ENCODE measurements around the gene PRKCA. TPM values are rescaled to one million over a fixed set of nuclear protein-coding genes. Genes with fewer than 3 reads are reported as not detected.

PRKCA gene
- total RNA-seq, 1 experiment from 2014 or later, result 29.5 TPM

GRCh38 chr17:66337268-66337667 is 34.9 kb downstream of the PRKCA start:
- ATAC-seq, result no peak
- H3K27ac Mint-ChIP-seq, result no peak overlapping the region

GRCh38 chr17:66337866-66338485 is 35.6 kb downstream of the PRKCA start:
- Mint-ChIP-seq H3K4me3 (no peak overlapping the region), H3K4me1 (peaks cover 15% of the 10 kb centered on the region), H3K27me3 (ENCODE audit: low read depth) (no peaks in the 10 kb centered on the region), H3K9me3 (no peaks in the 10 kb centered on the region), H3K27ac (peak overlapping the region; percentile 19; the same call in 1 of the 2 replicates), H3K36me3 (no peaks in the 10 kb centered on the region)
- TF ChIP-seq HMGXB4 (CRISPR knock-in tag; IDR thresholded peaks at IDR 0.05) (no peak), CBFB (CRISPR knock-in tag; IDR thresholded peaks at IDR 0.05; ENCODE audit: low read depth) (no peak), TEAD1 (CRISPR knock-in tag; IDR thresholded peaks at IDR 0.05) (no peak), CTCF (IDR thresholded peaks at IDR 0.05) (no peak), SMAD4 (CRISPR knock-in tag; IDR thresholded peaks at IDR 0.05) (no peak), FOXK1 (CRISPR knock-in tag; IDR thresholded peaks at IDR 0.05) (no peak), ATF6 (CRISPR knock-in tag; IDR thresholded peaks at IDR 0.05) (no peak), ZBTB21 (CRISPR knock-in tag; IDR thresholded peaks at IDR 0.05; ENCODE audit: borderline replicate concordance) (no peak), USF1 (CRISPR knock-in tag; IDR thresholded peaks at IDR 0.05) (no peak), AR (CRISPR knock-in tag; IDR thresholded peaks at IDR 0.05) (no peak), ATF2 (CRISPR knock-in tag; IDR thresholded peaks at IDR 0.05; ENCODE audit: borderline replicate concordance, low read depth) (no peak), ZNF532 (CRISPR knock-in tag; IDR thresholded peaks at IDR 0.05; ENCODE audit: borderline replicate concordance) (no peak), ELF4 (CRISPR knock-in tag; IDR thresholded peaks at IDR 0.05; ENCODE audit: low read depth) (no peak), KAT7 (CRISPR knock-in tag; IDR thresholded peaks at IDR 0.05; ENCODE audit: borderline replicate concordance) (no peak), NR2C2 (CRISPR knock-in tag; IDR thresholded peaks at IDR 0.05) (no peak)
- DNase-seq (ENCODE audit: low spot score) (no peak), ATAC-seq (no peak)
- ChIA-PET POLR2A (no interaction called here), CTCF (interaction anchor here (2.0 kb wide), 1 partner anchor 27 kb away, joined by 6 read pairs; no protein-coding TSS in a partner anchor)

More at GRCh38 chr17:66337268-66337667, 34.9 kb downstream of the PRKCA start:
- Mint-ChIP-seq H3K9me3 (no peaks in the 10 kb centered on the region), H3K36me3 (no peaks in the 10 kb centered on the region), H3K4me3 (no peak overlapping the region), H3K27me3 (ENCODE audit: low read depth) (no peaks in the 10 kb centered on the region), H3K4me1 (peaks cover 15% of the 10 kb centered on the region)
- POLR2A ChIA-PET, result interaction anchor here (0.6 kb wide), 1 partner anchor 1000 kb away, joined by 3 read pairs; no protein-coding TSS in a partner anchor
- TF ChIP-seq CBFB (CRISPR knock-in tag; IDR thresholded peaks at IDR 0.05; ENCODE audit: low read depth), result no peak
- no peak for TF ChIP-seq ZNF232 (CRISPR knock-in tag; IDR thresholded peaks at IDR 0.05)
- CTCF ChIA-PET, result no interaction called here
- no peak for DNase-seq (ENCODE audit: low spot score)

Data from WTC11 (cell line).